ENCODE results near the gene HNRNPM. TPM values are rescaled to one million over a fixed set of nuclear protein-coding genes. Genes with fewer than 3 reads are reported as not detected.

HNRNPM gene
- total RNA-seq, 1 experiment from 2014 or later: 162 TPM

Other genes starting within 250 kb of the HNRNPM start
- gene CERS4, start 235.6 kb upstream of the HNRNPM start, total RNA-seq (2014; rRNA removed; shearing (Covaris generic)): not detected in 2 replicates
- gene CD320, start 136.6 kb upstream of the HNRNPM start, total RNA-seq (2014; rRNA removed; shearing (Covaris generic)): 113 and 120 TPM in 2 replicates
- 73.3 and 79.7 TPM in 2 replicates for gene NDUFA7, start 123.6 kb upstream of the HNRNPM start, total RNA-seq (2014; rRNA removed; shearing (Covaris generic))
- gene RPS28, start 123.5 kb upstream of the HNRNPM start, total RNA-seq (2014; rRNA removed; shearing (Covaris generic)): 1,376 and 1,588 TPM in 2 replicates
- 0.23 and 1.4 TPM in 2 replicates for gene KANK3, start 101.7 kb upstream of the HNRNPM start, total RNA-seq (2014; rRNA removed; shearing (Covaris generic))
- gene ANGPTL4, start 80.8 kb upstream of the HNRNPM start, total RNA-seq (2014; rRNA removed; shearing (Covaris generic)): 0.20 TPM in 1 of 2 replicates, not detected in the other
- 24.0 and 37.1 TPM in 2 replicates for gene RAB11B, start 54.6 kb upstream of the HNRNPM start, total RNA-seq (2014; rRNA removed; shearing (Covaris generic))
- 20.0 and 25.2 TPM in 2 replicates for gene MARCHF2, start 31.7 kb upstream of the HNRNPM start, total RNA-seq (2014; rRNA removed; shearing (Covaris generic))
- not detected in 2 replicates for gene PRAM1, start 57.7 kb downstream of the HNRNPM start, total RNA-seq (2014; rRNA removed; shearing (Covaris generic))
- 9.8 and 15.7 TPM in 2 replicates for gene ZNF414, start 69.2 kb downstream of the HNRNPM start, total RNA-seq (2014; rRNA removed; shearing (Covaris generic))
- gene MYO1F, start 132.5 kb downstream of the HNRNPM start, total RNA-seq (2014; rRNA removed; shearing (Covaris generic)): not detected in 2 replicates
- not detected in 2 replicates for gene ADAMTS10, start 165.7 kb downstream of the HNRNPM start, total RNA-seq (2014; rRNA removed; shearing (Covaris generic))
- gene NFILZ, start 185.7 kb downstream of the HNRNPM start, total RNA-seq (2014; rRNA removed; shearing (Covaris generic)): not detected in 2 replicates

Measured in HT-29 (cell line).